GM18508 (cell line): ENCODE measurements around the gene EIF3F.
"Not testable (repeated sequence)": the region's sequence is repeated elsewhere in the genome, so short reads cannot be mapped to it uniquely, and the experiment has no call there.

ENCODE experiments used
- ATAC-seq: cut with Tn5 transposase; IDR thresholded peaks from one replicate; pipeline ENCODE4 v1.9.1; 2021; ENCODE audit warnings: moderate number of reproducible peaks; ENCODE audit not compliant: insufficient read depth, unreplicated experiment

The EIF3F gene

DNA sequence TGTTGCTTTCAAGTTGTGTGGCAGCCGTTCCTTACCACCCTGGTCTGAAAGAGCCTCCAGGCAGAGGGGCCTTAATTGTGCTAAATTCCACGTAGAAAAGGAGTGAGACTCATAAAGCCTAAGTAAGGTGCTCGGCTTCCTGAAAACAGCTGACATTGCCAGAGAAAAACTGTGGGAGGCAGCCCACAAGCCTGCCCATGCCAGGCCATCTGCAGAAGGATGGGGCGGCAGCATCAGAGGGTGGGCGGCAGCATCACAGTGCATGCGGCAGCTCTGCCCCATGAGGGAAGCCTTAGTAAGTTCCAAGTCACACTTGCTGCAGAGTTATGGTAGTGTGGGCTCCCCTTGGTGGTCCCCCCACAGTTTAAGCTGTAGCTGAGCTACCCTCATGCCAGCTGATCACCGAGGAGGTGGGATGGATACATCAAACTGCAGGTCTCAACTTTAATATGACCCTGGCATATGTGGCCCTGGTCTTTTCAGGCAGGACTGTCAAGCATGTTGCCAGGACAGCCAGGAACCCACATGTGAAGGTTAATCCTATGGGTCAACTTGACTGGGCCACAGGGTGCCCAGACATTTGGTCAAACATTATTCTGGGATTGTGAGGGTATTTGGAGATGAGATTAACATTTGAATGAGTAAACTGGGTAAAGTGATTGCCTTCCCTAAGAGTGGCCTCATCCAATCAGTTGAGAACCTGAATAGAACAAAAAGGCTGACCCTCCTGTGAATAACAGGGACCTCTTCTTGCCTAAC lies 3.1 kb upstream of the EIF3F start:
- ATAC-seq = no peak

DNA sequence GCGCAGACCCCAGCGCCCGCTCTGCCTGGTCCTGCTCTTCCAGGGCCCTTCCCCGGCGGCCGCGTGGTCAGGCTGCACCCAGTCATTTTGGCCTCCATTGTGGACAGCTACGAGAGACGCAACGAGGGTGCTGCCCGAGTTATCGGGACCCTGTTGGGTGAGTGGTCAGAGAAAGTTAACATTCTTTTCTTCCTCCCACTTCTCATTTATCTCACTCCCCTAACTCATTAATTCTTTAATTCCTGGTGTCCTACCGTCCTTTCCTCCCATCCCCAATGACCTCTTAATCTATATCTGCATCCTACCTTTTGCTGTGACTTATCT lies 385 bp downstream of the EIF3F start:
- ATAC-seq = not testable (repeated sequence)

- no peak for ATAC-seq
These were observed 7.6 kb downstream of the EIF3F start for GRCh38 chr11:7994581-7995278.

- ATAC-seq = no peak
These were observed 12.7 kb downstream of the EIF3F start for GRCh38 chr11:7999795-8000194.

DNA sequence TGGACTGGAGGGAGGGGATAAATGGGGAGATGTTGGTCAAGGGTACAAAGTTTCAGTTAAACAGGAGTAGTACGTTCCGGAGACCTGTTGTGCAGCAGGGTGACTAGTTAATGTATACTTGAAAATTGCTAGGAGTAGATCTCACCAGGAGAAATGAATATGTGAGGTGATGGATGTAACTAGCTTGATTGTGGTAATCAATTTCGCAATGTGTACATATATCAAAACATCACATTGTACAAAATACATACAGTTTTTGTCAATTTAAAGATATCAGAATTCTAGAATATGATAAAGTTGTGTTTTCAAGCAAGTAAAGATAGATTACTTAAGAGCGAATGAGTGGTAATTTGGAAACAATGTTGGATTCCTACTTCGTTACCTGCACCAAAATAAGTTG lies 13.3 kb downstream of the EIF3F start:
- ATAC-seq = no peak

DNA sequence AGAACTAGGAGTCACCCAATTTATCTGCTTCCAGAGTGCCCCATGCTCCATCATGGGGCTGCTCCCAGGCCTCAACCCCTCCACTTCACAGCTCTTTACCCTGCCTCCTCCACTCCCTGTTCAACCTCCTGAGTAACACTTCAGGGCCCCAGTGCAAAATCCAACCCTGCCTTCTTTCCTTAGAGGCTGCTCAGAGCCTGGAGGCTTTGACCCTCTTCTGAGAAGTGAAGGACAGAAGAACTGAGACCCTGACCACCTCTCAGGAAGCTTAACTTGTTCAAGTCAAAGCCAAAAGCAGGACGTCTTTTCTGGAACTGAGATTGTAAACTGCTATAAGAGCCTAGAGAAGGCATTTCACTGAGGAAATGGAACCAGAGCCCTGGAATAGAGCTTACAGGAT lies 15.5 kb downstream of the EIF3F start:
- no peak for ATAC-seq

- ATAC-seq = no peak
These were observed 16.1 kb downstream of the EIF3F start for GRCh38 chr11:8003187-8003586.

- ATAC-seq = no peak
These were observed 16.9 kb downstream of the EIF3F start for GRCh38 chr11:8004008-8004407.

DNA sequence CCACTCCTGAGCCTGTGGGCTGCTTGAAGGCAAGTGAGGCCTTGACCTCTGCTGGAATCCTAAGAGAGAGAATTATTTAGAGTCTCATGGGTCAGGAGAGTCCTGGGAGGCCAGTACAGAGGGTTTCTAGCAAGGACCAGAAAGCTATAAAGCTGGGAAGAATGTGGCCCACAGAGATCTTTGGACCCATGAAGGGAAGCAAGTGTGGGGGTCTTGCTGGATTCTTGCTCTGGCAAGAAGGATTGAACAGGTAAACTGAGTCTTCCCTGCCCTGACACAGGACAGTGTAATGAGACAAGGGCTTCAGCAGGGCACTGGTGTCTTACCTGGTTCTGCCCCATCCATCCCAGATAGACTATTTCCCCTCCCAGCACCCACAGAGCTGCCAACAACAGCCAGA lies 18.4 kb downstream of the EIF3F start:
- no peak for ATAC-seq

- no peak for ATAC-seq
These were observed 19.3 kb downstream of the EIF3F start for GRCh38 chr11:8006349-8006977.

DNA sequence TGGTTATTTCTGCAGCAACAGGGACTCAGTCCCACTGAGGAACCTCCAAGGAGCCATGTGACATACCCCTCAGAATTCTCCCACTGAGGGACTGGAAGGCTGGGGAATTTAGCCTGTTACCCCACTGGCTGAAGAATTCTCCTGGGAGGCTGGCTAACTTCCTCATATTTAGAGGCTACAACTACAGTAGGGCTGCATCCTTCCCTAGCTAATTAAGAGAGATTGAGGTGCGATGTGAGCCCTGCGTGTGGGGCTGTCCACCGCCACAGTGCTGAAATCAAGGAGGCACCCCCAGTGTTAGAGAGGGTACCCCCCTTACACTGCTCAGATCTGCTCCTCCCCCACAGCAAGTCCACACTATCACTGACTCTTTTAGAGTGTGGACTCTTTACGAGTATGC lies 21.1 kb downstream of the EIF3F start:
- no peak for ATAC-seq

GRCh38 chr11:8009856-8010255 lies 22.7 kb downstream of the EIF3F start:
- no peak for ATAC-seq

GRCh38 chr11:8011371-8011770 lies 24.2 kb downstream of the EIF3F start:
- ATAC-seq = no peak

GRCh38 chr11:8011981-8012444 lies 24.9 kb downstream of the EIF3F start:
- ATAC-seq = no peak

DNA sequence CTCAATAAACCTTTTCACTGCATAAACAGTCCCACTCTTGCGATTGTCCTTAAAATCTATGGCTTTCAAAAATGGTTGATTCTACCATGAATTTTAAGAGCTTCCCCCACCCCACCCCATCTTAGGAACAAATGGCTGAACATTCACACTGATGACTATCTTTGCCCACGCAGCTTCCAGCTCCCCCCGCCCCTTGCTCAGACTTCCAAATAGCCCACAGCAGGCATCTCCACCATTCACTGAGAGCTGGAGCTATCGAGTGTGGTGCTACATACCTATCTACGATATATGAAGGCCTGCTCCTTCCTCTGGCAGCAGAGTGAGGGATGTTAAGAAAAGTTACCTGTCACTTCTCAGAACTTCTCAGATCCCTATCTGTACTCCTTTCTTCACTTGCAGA lies 26.7 kb downstream of the EIF3F start:
- ATAC-seq = no peak

DNA sequence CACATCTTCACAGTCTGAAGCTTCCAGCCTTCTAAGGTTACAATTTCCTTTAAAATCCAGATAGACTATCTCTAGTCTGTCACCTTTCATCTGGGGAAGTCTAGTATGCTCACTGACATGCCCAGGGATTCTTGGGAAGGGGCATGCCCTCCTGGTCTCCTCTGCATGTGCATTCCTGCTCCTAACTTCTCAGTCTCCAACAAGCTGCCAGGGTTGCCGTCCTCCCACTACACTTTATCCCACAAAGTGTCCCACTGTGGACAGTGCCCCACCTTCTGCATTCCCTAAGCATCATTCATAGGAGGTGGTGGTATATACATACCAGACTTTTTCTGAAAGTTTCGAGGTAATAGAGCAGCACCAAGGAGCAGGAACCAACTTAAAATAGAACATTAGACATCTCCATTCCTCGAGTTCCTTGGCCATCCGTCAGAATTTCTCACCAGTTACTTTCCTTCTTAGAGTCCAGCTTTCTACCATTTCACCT lies 28.7 kb downstream of the EIF3F start:
- no peak for ATAC-seq

- no peak for ATAC-seq
These were observed 29.3 kb downstream of the EIF3F start for GRCh38 chr11:8016440-8016839.

GRCh38 chr11:8017071-8017470 lies 29.9 kb downstream of the EIF3F start:
- no peak for ATAC-seq

DNA sequence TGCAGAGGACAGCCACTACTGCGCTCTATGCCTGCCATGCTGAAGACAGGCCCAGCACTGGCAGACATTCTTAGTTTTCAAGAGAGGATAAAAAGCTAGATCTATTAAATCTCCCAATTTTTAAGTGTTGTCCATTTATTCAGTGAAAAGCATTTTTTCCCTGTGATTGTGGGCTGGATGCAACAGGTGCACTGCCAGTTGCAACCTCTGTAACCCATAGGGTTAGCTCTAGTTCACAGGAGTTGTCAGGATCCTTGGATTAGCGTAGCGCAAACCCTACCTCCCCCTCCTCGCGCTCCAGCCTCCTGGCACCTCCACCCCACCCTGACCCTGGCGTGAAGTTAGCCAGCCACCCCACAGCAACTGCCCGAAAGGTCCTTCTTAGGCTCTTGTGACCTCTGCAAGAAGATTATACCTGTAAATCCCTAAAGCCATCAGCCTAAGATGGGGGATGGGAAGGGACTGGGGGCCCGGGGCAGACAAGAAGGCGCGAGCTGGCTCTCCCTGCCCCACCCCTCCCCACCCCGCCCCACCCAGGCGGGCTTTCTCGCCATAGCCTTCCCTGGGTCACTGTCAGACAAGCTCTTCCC lies 30.9 kb downstream of the EIF3F start:
- ATAC-seq = no peak

GRCh38 chr11:8018484-8019313 lies 31.6 kb downstream of the EIF3F start:
- no peak for ATAC-seq
